Gastroesophageal sphincter (tissue), 4 donors: ENCODE results near the gene DCUN1D1. TPM values are rescaled to one million over a fixed set of nuclear protein-coding genes. Genes with fewer than 3 reads are reported as not detected.

ENCODE experiments used
- ATAC-seq: fragments of 150-250 bp; one replicate; pipeline ENCODE4 v1.9.1; 2016; ENCODE audit warnings: mild to moderate bottlenecking, moderate library complexity
- H3K27ac ChIP-seq, 4 donors: fragments of 200-600 bp; sonication (generic) in 3 of 4; 1 replicate in 3 of 4; 2 replicates in 1 of 4; pipeline ENCODE4 v1.5.1; 2016 to 2019
- H3K27me3 ChIP-seq: fragments of 200-600 bp; sonication (generic); one replicate; pipeline ENCODE4 v1.5.1; 2019
- H3K36me3 ChIP-seq, 2 donors: fragments of 200-600 bp; sonication (generic); one replicate each; pipeline ENCODE4 v1.5.1; 2019; ENCODE audit warnings: control low read depth in 1 of 2
- H3K4me1 ChIP-seq, 3 donors: fragments of 200-600 bp; sonication (generic); 1 replicate in 2 of 3; 2 replicates in 1 of 3; pipeline ENCODE4 v1.5.1; 2016 to 2019; ENCODE audit warnings: control low read depth in 2 of 3
- H3K4me3 ChIP-seq, 2 donors: fragments of 200-600 bp; sonication (generic); one replicate each; pipeline ENCODE4 v1.5.1; 2019; ENCODE audit warnings: mild to moderate bottlenecking in 1 of 2, moderate library complexity in 1 of 2
- H3K9me3 ChIP-seq, 3 donors: fragments of 200-600 bp; sonication (generic); one replicate each; pipeline ENCODE4 v1.5.1; 2017 to 2019; ENCODE audit warnings: control low read depth in 2 of 3
- EP300 ChIP-seq: sonication (generic); formaldehyde crosslinking; IDR thresholded peaks from one replicate; pipeline ENCODE4 v1.6.1; 2017; ENCODE audit warnings: antibody characterized with exemption, mild to moderate bottlenecking
- POLR2A ChIP-seq, 2 donors: fragments of 450-650 bp; IDR thresholded peaks; one replicate each; pipeline ENCODE4 v1.6.1; 2017; ENCODE audit warnings: antibody characterized with exemption in 2 of 2, mild to moderate bottlenecking in 2 of 2, moderate library complexity in 1 of 2
- POLR2AphosphoS5 ChIP-seq: sonication (generic); formaldehyde crosslinking; IDR thresholded peaks from one replicate; pipeline ENCODE4 v1.6.1; 2017; ENCODE audit warnings: antibody characterized with exemption
- WGBS, 2 donors: methylation state at CpG; one replicate each; pipeline ENCODE4 v1.1.5; 2018; ENCODE audit warnings: low coverage in 1 of 2; 5-methylcytosine and 5-hydroxymethylcytosine counted together
- total RNA-seq, 4 donors: library from RNA; depleted of rRNA; stranded (reverse); fragments of >200 nt; gene quantifications; one replicate each; pipeline ENCODE4 v1.1.0, GENCODE V29; 2016
- TF ChIP-seq, protein P1 (sequence below), 4 experiments: fragments of 200-600 bp in 2 of 4; fragments of 450-650 bp in 2 of 4; sonication (generic) in 1 of 4; IDR thresholded peaks; one replicate each; pipeline ENCODE4 v1.5.1; 2017 to 2019; ENCODE audit warnings: antibody characterized with exemption in 4 of 4, mild to moderate bottlenecking in 2 of 4, moderate library complexity in 2 of 4

DCUN1D1 gene
- total RNA-seq, 4 donors from 2014 or later = 35.6 to 48.3 (median 42.8) TPM

DNA sequence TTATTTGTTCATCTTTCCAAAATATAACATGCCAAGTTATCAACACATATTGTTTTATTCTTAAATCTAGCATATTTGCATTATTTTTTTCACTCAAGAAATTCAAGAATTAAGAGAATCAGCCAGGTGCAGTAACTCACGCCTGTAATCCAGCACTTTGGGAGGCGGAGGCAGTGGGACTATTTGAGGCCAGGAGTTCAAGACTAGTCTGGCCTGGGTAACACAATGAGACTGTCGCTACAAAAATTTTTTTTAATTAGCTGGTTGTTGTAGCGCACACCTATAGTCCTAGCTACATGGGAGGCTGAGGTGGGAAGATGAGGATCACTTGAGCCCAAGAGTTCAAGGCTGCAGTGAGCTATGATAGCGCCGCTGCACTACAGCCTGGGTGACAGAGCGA, 10.5 kb downstream of the DCUN1D1 start:
- ATAC-seq = no peak
- H3K27ac ChIP-seq = no peak overlapping the region
- no peaks in the 10 kb centered on the region for H3K9me3 ChIP-seq
- H3K36me3 ChIP-seq = no peaks in the 10 kb centered on the region
- H3K4me3 ChIP-seq = no peak overlapping the region
- peaks cover 0 to 34% (median 3%) of the 10 kb centered on the region in 3 donors for H3K4me1 ChIP-seq
- no peaks in the 10 kb centered on the region for H3K27me3 ChIP-seq
- WGBS, 2 donors = 83 to 85% methylated on average over 4 to 7 of the region's 7 CpGs
- TF ChIP-seq POLR2AphosphoS5 (no peak), EP300 (no peak), POLR2A (IDR thresholded peaks at IDR 0.05) (no peak)
- TF ChIP-seq, protein P1, sequence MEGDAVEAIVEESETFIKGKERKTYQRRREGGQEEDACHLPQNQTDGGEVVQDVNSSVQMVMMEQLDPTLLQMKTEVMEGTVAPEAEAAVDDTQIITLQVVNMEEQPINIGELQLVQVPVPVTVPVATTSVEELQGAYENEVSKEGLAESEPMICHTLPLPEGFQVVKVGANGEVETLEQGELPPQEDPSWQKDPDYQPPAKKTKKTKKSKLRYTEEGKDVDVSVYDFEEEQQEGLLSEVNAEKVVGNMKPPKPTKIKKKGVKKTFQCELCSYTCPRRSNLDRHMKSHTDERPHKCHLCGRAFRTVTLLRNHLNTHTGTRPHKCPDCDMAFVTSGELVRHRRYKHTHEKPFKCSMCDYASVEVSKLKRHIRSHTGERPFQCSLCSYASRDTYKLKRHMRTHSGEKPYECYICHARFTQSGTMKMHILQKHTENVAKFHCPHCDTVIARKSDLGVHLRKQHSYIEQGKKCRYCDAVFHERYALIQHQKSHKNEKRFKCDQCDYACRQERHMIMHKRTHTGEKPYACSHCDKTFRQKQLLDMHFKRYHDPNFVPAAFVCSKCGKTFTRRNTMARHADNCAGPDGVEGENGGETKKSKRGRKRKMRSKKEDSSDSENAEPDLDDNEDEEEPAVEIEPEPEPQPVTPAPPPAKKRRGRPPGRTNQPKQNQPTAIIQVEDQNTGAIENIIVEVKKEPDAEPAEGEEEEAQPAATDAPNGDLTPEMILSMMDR (IDR thresholded peaks at IDR 0.05) = no peak

DNA sequence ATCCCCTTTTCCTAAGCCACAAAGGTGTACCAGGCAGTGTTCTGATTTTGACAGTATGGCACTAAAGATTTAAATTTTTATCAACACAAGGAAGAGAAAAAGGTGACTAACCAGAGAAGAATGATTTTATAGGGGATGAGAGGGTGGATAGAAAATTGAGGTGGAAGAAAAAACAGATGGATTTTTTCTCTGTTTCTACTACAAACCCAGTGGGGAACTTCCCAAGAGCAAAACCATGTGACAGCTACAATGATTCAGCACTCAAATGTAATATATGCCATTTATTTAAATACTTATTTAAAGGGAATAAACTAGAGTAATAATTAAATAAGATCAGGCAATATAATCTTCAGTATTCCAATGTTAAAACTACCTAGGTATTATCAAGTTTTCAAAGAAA, 11.1 kb downstream of the DCUN1D1 start:
- H3K27me3 ChIP-seq = no peaks in the 10 kb centered on the region
- no peaks in the 10 kb centered on the region for H3K36me3 ChIP-seq
- TF ChIP-seq, protein P1 (IDR thresholded peaks at IDR 0.05) = no peak
- TF ChIP-seq EP300 (no peak), POLR2A (IDR thresholded peaks at IDR 0.05) (no peak), POLR2AphosphoS5 (no peak)
- H3K4me1 ChIP-seq = peaks cover 0 to 34% (median 3%) of the 10 kb centered on the region in 3 donors
- H3K9me3 ChIP-seq = no peaks in the 10 kb centered on the region
- no peak for ATAC-seq
- no peak overlapping the region for H3K27ac ChIP-seq
- H3K4me3 ChIP-seq = no peak overlapping the region

DNA sequence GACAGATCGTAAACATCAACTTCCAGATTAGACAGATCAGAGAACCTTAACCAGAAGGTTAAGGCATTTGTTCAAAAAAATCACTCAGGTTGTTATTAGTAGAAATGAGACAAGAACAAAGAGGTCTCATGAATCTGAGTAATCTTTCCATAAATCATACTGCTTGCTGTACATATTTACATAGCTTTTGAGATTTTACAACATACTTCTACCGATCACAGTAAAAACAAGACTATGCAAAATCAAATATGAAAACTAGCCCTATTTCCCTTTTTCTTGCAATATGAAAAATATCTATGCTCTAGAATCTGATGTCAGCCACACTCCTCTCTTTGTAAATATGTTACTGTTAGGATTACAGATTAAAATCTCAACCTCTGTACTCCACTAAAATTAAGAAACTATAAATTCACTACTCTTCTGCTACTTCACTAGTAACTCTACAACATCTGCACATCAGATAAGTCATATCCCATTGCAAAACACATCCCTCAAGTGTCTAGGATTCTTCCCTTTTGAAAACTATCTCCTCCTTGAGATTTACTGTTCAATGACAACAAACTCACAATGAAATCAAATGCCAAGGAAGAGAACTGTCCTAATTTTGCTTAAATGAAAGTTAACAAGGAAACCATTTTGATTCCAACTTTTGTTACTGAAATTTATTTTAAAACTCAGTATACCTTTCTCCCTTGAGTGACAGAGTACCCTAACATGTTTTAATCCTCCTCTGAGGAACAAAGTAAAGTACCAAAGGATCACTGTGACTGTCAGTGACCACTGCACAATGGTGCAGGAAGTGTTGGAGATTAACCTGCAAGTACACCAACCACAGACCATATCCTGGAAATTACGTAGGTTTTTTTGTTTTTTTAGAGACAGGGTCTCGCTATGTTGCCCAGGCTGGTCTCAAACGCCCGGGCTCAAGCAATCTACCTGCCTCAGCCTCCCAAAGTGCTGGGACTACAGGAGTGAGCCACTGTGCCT, 12.8 kb downstream of the DCUN1D1 start:
- peaks cover 0 to under 1% of the 10 kb centered on the region in 2 donors for H3K36me3 ChIP-seq
- H3K27ac ChIP-seq = no peak overlapping the region
- no peak for ATAC-seq
- TF ChIP-seq POLR2AphosphoS5 = no peak
- TF ChIP-seq POLR2A (IDR thresholded peaks at IDR 0.05) = no peak
- TF ChIP-seq, protein P1 (IDR thresholded peaks at IDR 0.05) = no peak
- no peak for TF ChIP-seq EP300
- no peaks in the 10 kb centered on the region for H3K9me3 ChIP-seq
- WGBS, 2 donors = 65 to 81% methylated on average over 4 to 6 of the region's 6 CpGs
- no peaks in the 10 kb centered on the region for H3K27me3 ChIP-seq
- H3K4me3 ChIP-seq = no peak overlapping the region
- H3K4me1 ChIP-seq = peaks cover 0 to 41% (median 3%) of the 10 kb centered on the region in 3 donors

DNA sequence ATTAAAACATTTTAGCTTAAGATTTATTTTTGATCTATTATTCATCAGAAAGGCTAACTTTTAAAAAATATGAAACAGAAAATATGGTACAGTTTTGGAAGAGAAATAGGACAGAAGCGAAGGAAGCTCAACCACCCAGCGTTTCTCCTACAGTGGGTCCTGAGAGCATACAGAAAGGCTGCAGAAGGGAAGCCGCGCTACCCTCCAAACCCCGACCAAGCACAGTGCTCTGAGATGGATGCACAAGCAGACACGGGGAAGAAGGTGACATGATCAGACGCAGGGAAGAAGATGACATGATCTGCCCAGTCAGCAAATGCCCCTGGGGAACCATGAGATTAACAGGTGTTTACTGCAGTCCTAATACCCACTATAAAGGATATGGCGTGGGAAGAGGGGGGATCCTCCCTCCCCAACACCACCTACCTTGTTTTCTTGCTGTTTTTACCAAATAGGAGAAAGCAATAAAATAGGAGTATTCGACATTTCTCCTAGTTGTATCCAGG, 14.4 kb downstream of the DCUN1D1 start:
- WGBS, 2 donors = 87 to 100% methylated on average over 2 to 9 of the region's 9 CpGs
- Histone ChIP-seq H3K27ac (no peak overlapping the region), H3K36me3 (peaks cover 0 to 3% of the 10 kb centered on the region in 2 donors), H3K4me1 (peaks cover 0 to 57% (median 3%) of the 10 kb centered on the region in 3 donors), H3K9me3 (no peaks in the 10 kb centered on the region), H3K4me3 (no peak overlapping the region), H3K27me3 (no peaks in the 10 kb centered on the region)
- TF ChIP-seq POLR2A (IDR thresholded peaks at IDR 0.05) (no peak), EP300 (no peak), POLR2AphosphoS5 (no peak)
- TF ChIP-seq, protein P1 (IDR thresholded peaks at IDR 0.05) = no peak
- ATAC-seq = no peak
